Liver (tissue), 9 donors: ENCODE measurements around the gene PDCD5. TPM values are rescaled to one million over a fixed set of nuclear protein-coding genes. Genes with fewer than 3 reads are reported as not detected.
A peak's percentile ranks its signal among the peaks of the same experiment; 100 is the strongest.

Experiments used
- DNase-seq: peaks from one replicate; pipeline ENCODE4 v3.0.0-alpha.2; 2017; ENCODE audit warnings: low spot score
- H3K27ac ChIP-seq, 2 donors: one replicate each; pipeline ENCODE4 v1.7.0; 2013; ENCODE audit warnings: inconsistent platforms in 2 of 2, low read length in 2 of 2, control low read depth in 1 of 2, low read depth in 1 of 2, mild to moderate bottlenecking in 1 of 2
- H3K27me3 ChIP-seq, 4 donors: one replicate each; pipeline versions ENCODE4 v1.6.1 to v1.7.0; 2013; ENCODE audit warnings: low read length in 3 of 4, inconsistent platforms in 1 of 4, mild to moderate bottlenecking in 1 of 4, moderate library complexity in 1 of 4; ENCODE audit not compliant: control insufficient read depth in 4 of 4, insufficient read depth in 4 of 4
- H3K36me3 ChIP-seq, 4 donors: one replicate each; pipeline versions ENCODE4 v1.6.1 to v1.7.0; 2013; ENCODE audit warnings: low read length in 3 of 4, mild to moderate bottlenecking in 3 of 4, low read depth in 1 of 4, moderate library complexity in 1 of 4; ENCODE audit not compliant: control insufficient read depth in 4 of 4, insufficient read depth in 3 of 4
- H3K4me1 ChIP-seq, 4 donors: one replicate each; pipeline versions ENCODE4 v1.6.1 to v1.7.0; 2013; ENCODE audit warnings: low read length in 3 of 4, mild to moderate bottlenecking in 3 of 4, moderate library complexity in 1 of 4; ENCODE audit not compliant: control insufficient read depth in 4 of 4, insufficient read depth in 4 of 4
- H3K4me3 ChIP-seq, 3 donors: one replicate each; pipeline versions ENCODE4 v1.6.1 to v1.7.0; 2013; ENCODE audit warnings: low read length in 3 of 3, control low read depth in 1 of 3, low read depth in 1 of 3, mild to moderate bottlenecking in 1 of 3
- H3K9ac ChIP-seq, 2 donors: one replicate each; pipeline ENCODE4 v1.7.0; 2013; ENCODE audit warnings: low read length in 2 of 2, mild to moderate bottlenecking in 2 of 2, moderate library complexity in 2 of 2, control low read depth in 1 of 2, low read depth in 1 of 2
- H3K9me3 ChIP-seq, 4 donors: one replicate each; pipeline versions ENCODE4 v1.6.1 to v1.7.0; 2013; ENCODE audit warnings: low read length in 3 of 4; ENCODE audit not compliant: control insufficient read depth in 4 of 4
- CTCF ChIP-seq: fragments of 150-350 bp; IDR thresholded peaks from 2 replicates; pipeline ENCODE4 v1.5.1; 2017; ENCODE audit warnings: improper control_type of control experiment, low read depth, low read length; ENCODE audit not compliant: missing input control
- EGR1 ChIP-seq, 2 donors: IDR thresholded peaks; 2 replicates each; pipeline ENCODE4 v1.6.1; 2016 to 2018; ENCODE audit warnings: antibody characterized with exemption in 2 of 2, low read depth in 2 of 2
- FOXA1 ChIP-seq: IDR thresholded peaks from 2 replicates; pipeline ENCODE4 v1.6.1; 2016; ENCODE audit warnings: antibody characterized with exemption
- FOXA2 ChIP-seq: IDR thresholded peaks from 2 replicates; pipeline ENCODE4 v1.6.1; 2016; ENCODE audit warnings: antibody characterized with exemption
- GABPA ChIP-seq, 2 donors: IDR thresholded peaks in 1 of 2; conservative IDR thresholded peaks in 1 of 2; 2 replicates each; pipeline ENCODE4 v1.6.1; 2016; ENCODE audit warnings: antibody characterized with exemption in 2 of 2, mild to moderate bottlenecking in 1 of 2, moderate library complexity in 1 of 2
- HNF4G ChIP-seq: IDR thresholded peaks from 2 replicates; pipeline ENCODE4 v1.6.1; 2016; ENCODE audit warnings: antibody characterized with exemption
- JUND ChIP-seq, 2 donors: IDR thresholded peaks; 2 replicates each; pipeline ENCODE4 v1.6.1; 2016; ENCODE audit warnings: antibody characterized with exemption in 2 of 2
- RAD21 ChIP-seq, 2 donors: IDR thresholded peaks; 2 replicates each; pipeline ENCODE4 v1.6.1; 2016; ENCODE audit warnings: antibody characterized with exemption in 2 of 2, mild to moderate bottlenecking in 2 of 2
- REST ChIP-seq: IDR thresholded peaks from 2 replicates; pipeline ENCODE4 v1.6.1; 2016; ENCODE audit warnings: antibody characterized with exemption, mild to moderate bottlenecking
- SP1 ChIP-seq: IDR thresholded peaks from 2 replicates; pipeline ENCODE4 v1.6.1; 2018; ENCODE audit warnings: antibody characterized with exemption, mild to moderate bottlenecking
- TAF1 ChIP-seq: conservative IDR thresholded peaks from 2 replicates; pipeline ENCODE4 v1.6.1; 2016; ENCODE audit warnings: antibody characterized with exemption, mild to moderate bottlenecking
- YY1 ChIP-seq: IDR thresholded peaks from 2 replicates; pipeline ENCODE4 v1.6.1; 2016; ENCODE audit warnings: antibody characterized with exemption, mild to moderate bottlenecking
- WGBS: extraction: QIAGEN DNeasy Blood & Tissue Kit; methylation state at CpG from one replicate; pipeline ENCODE4 v1.1.7; 2013; 5-methylcytosine and 5-hydroxymethylcytosine counted together
- polyA plus RNA-seq, 2 donors: library from polyadenylated mRNA; stranded (reverse) in 1 of 2; unstranded in 1 of 2; fragments of 200-250 nt in 1 of 2; fragments of >200 nt in 1 of 2; fragmentation: Nextera tagmentation in 1 of 2; extraction: Ambion mirVana in 1 of 2; gene quantifications; one replicate each; pipeline versions ENCODE4 v1.2.1 to v1.2.3, GENCODE V29; 2013 to 2015
- total RNA-seq, 2 donors: library from RNA; depleted of rRNA; stranded (reverse); fragments of >200 nt; gene quantifications; one replicate each; pipeline ENCODE4 v1.2.3, GENCODE V29; 2014
- TF ChIP-seq, protein P1 (sequence below): IDR thresholded peaks from 2 replicates; pipeline ENCODE4 v1.6.1; 2016; ENCODE audit warnings: antibody characterized with exemption
- donor health status: healthy.
- donor health status: healthy.
- donor health status: healthy.
- donor health status: healthy.
- donor health status: healthy.

The PDCD5 gene
- total and polyA plus RNA-seq, 4 donors: 25.4 to 90.8 (median 36.2) TPM

- Histone ChIP-seq H3K36me3 (peaks cover 11 to 36% (median 30%) of the 10 kb centered on the region in 4 donors), H3K27ac (no peak overlapping the region), H3K9ac (no peak overlapping the region), H3K4me1 (no peaks in the 10 kb centered on the region), H3K9me3 (no peaks in the 10 kb centered on the region), H3K4me3 (no peak overlapping the region), H3K27me3 (no peaks in the 10 kb centered on the region)
- peak; percentile 54 for DNase-seq
- TF ChIP-seq RAD21 (IDR thresholded peaks at IDR 0.05) (peak; percentile 81 to 85), REST (no peak), JUND (IDR thresholded peaks at IDR 0.05) (no peak), CTCF (peak; percentile 84)
- WGBS: 6% methylated on average over 2 of the region's 2 CpGs
Observed at GRCh38 chr19:32599736-32600157, 18.8 kb downstream of the PDCD5 start.

DNA sequence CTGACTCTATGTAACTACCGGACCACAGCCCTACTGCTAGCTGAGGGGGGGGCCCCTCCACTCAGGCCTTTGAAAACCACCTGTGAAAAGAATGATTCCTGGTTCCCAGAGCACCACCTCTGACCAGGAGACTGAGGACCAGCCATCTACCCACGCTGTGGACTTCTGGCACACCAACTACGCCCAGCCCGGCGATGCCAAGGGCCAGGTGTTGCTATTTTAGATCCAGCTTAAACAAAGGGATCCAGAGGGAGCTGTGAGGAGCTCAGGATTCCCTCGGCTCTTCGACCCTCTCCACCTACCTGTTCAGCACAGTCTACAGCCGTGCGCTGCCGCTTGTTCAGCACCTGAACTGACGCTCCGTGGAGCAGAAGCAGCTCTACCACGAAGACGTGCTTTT, 23.0 kb downstream of the PDCD5 start:
- TF ChIP-seq, protein P1, sequence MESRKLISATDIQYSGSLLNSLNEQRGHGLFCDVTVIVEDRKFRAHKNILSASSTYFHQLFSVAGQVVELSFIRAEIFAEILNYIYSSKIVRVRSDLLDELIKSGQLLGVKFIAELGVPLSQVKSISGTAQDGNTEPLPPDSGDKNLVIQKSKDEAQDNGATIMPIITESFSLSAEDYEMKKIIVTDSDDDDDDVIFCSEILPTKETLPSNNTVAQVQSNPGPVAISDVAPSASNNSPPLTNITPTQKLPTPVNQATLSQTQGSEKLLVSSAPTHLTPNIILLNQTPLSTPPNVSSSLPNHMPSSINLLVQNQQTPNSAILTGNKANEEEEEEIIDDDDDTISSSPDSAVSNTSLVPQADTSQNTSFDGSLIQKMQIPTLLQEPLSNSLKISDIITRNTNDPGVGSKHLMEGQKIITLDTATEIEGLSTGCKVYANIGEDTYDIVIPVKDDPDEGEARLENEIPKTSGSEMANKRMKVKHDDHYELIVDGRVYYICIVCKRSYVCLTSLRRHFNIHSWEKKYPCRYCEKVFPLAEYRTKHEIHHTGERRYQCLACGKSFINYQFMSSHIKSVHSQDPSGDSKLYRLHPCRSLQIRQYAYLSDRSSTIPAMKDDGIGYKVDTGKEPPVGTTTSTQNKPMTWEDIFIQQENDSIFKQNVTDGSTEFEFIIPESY: no peak
- no peak for TF ChIP-seq YY1
- TF ChIP-seq FOXA2: no peak
- no peak for TF ChIP-seq SP1
- no peak for TF ChIP-seq HNF4G
- no peak for TF ChIP-seq FOXA1
- no peak for TF ChIP-seq EGR1 (IDR thresholded peaks at IDR 0.05; ENCODE audit: low read depth in 2 of 2)
- no peak for TF ChIP-seq GABPA (IDR thresholded peaks at IDR 0.05 in 1 of 2, conservative IDR thresholded peaks at IDR 0.05 in 1 of 2)
- no peak for TF ChIP-seq TAF1
- Histone ChIP-seq H3K27me3 (no peaks in the 10 kb centered on the region), H3K9ac (no peak overlapping the region), H3K4me3 (no peak overlapping the region), H3K4me1 (no peaks in the 10 kb centered on the region), H3K9me3 (no peaks in the 10 kb centered on the region), H3K27ac (no peak overlapping the region), H3K36me3 (peaks cover 9 to 28% (median 13%) of the 10 kb centered on the region in 4 donors)
- DNase-seq: no peak
- WGBS: 98% methylated on average over 14 of the region's 14 CpGs
